HG02642 (cell line): ENCODE data around the gene SORBS1.

Experiments
- ATAC-seq: cut with Tn5 transposase; IDR thresholded peaks from one replicate; pipeline ENCODE4 v1.9.1; 2021; ENCODE audit warnings: mild to moderate bottlenecking; ENCODE audit not compliant: unreplicated experiment, poor library complexity

SORBS1 gene

GRCh38 chr10:95309958-95310357 is 251.2 kb downstream of the SORBS1 start:
- ATAC-seq = no peak

DNA sequence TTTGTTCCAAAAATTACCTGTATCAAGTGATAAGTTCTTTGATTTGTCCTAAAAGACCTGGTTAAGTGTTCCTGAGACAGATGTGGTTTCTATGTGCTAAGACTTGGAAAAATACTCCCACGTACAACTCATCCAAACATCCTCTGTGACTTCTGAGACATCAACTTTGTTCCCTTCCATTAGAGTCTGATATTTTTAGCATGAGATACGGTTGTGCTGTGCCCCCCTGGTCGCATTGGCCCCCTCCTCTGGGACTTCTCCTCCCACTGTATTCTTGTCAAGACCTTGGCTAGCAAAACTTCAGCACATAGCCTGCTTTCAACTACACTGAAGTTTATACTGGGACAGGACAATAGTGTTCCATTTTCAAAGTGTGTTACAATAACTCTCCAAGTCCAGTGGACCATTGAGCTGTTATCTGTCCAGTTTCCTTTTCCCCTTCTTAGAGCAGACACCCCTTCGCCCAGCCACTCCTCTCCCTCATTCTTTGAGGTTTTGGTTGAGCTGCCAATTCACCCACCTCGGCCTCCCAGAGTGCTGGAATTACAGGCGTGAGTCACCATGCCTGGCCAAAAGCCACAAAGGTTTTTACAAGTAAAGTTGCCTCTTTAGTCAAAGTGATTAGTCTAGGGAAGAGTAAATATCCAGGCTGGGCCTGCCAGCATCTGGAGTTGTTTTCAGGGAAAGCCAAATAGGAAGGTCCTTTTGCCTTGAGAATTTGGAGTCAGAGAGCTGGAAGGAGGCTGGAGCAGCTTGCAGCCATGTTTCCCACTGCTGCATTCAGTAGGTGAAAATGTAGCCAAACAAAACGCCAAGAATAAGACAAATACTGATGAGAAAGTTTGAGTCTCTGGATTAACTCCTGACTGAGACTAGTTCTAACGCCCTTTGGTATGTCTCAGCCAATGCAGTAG is 252.5 kb downstream of the SORBS1 start:
- ATAC-seq = no peak

DNA sequence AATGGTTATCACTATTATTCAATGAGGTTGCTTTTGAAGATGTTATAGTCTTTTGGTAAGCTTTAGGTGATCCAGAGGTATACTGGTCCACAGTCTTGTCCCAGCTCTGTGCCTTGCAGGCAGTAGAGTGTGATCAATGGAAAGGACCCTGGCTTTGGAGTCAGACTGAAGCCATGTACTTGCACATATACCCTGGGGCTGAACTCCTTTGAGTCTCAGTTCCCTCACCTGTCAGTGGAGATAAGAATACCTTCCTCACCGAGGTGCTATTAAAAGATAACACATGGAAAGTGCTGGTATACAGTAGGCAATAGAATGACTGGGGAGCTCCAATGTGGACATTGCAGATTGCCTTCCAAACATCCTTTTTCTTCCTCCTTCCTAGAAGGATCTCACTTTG is 254.3 kb downstream of the SORBS1 start:
- no peak for ATAC-seq

DNA sequence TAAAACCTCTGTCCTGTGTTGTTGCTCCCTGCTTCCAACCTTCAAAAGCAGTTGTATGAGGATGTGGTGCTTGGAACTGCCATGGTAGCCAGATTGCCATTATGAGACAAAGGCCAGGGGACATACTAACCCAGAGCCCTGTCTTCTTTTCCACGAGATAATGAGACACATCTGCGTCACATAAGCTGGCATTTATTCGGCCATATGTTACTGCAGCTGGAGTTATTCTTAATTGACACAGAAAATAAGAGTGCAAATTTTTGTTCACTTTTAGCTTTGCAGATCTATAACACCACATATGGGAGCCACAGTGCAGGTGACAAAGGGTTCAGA is 254.9 kb downstream of the SORBS1 start:
- ATAC-seq = no peak

- no peak for ATAC-seq
Measured at GRCh38 chr10:95305606-95306317, 255.4 kb downstream of the SORBS1 start.

- ATAC-seq = no peak
Measured at GRCh38 chr10:95304976-95305375, 256.2 kb downstream of the SORBS1 start.

DNA sequence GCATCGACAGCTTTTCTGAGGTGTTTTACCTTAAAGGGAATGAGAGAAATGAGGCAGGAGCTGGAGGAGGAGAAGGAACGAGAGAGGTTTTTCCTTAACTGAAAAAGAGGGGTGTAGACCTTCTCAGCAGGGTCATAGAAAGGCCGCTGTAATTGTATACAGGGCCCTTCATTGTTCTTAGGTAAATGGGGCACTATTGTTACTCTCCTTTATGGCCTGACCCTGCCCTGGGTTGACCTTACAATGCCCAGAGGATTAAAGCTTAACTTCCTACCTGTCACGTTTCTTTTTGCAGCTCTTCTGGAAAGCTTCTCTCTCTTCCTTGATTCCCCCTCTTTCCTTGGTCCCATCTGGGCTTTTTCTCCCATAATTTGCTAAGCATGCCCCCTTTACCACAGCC is 256.7 kb downstream of the SORBS1 start:
- no peak for ATAC-seq

- ATAC-seq = no peak
Measured at GRCh38 chr10:95303950-95304349, 257.2 kb downstream of the SORBS1 start.

GRCh38 chr10:95303535-95303934 is 257.6 kb downstream of the SORBS1 start:
- ATAC-seq = no peak

DNA sequence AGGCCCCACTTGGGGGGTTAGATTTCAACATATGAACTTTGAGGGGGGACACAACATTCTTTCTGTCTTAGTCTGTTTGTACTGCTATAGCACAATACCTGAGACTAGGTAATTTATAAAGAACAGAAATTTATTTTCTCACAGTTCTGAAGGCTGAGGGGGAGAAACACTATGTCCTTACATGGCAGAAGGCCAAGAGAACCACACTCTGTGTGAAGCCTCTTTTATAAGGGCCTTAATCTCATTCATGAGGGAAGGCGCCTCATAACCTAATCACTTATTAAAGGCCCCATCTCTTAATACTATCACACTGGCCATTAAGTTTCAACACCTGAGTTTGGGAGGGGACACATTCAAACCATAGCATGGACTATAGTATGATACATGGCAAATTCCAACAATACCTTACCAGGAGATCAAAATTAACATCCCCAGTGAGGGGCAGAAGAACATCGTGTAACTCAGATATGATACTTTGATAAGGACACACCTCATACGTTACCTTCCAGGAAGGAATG is 261.1 kb downstream of the SORBS1 start:
- ATAC-seq = no peak

- ATAC-seq = peak; percentile 37
Measured at GRCh38 chr10:95297402-95297801, 263.8 kb downstream of the SORBS1 start.

DNA sequence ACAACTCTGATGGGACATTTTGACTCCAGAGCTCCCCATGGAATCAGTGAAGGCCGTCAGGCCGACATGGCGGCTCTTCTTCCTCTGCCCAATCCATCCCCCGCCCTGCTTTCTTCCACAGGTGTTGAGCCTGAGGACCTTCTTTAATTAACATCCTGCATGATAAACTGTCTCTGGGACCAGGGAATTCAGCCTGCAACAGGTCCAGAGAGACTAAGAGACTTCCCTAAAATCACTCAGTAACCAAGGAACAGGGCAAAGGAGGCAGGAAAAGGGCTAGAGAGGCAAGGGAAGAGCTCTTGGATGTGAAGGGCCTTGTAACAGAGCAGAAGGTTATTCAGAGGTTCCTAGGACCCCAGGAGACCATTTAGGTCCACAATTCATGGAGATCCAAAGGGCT is 264.4 kb downstream of the SORBS1 start:
- no peak for ATAC-seq

DNA sequence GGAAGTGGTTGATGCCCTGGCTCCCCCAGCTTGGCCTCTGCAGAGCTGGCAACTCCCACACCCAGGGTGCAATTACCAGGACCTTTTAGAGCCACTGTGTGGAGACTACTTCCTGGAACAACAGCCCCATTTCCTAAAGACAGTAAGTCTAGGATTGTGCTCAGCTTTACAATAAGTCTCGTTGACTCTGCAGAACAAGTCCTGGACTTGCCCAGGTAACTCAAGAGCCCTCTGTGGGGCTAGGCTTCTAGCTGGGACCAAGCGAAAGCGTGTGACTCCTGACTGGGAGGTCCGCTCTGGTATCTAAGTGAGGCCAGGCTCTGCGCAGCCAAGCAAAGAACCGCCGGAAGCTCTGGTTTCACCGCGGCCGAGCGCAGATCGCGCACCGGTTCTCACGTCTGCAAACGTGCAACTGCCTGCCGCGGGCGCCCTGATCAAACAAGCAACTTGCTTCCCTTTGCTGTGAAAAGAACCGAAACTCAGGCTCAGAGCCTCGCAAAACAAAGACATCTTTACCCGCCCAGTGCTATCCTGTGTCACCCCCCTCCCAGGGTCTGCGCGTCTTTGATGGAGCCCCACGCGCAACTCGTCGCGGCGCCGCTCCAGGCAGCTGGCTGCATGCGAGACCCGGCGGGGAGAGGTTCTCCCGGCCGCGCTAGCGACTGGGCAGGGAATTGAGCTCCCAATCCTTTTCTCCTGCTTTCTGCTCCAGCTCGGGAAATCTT is 266.0 kb downstream of the SORBS1 start:
- ATAC-seq = peak; percentile 79

DNA sequence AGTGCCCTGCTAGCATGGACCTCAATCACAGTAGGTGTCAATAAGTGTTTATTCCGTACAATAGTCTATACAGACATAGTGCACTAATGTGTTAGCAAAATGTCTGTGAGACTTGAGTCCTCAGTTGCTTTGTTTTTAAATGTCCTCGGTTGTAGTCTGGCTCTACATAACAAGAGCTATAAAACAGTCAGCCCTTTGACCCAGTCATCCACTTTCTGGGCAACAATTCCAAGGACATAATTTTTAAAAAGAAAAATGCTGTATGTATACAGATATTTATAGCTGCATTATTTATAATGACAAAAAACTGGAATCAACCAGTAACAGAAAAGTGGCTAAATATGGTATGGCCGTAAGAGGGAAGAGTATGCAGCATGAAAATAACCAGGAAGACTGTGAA is 267.5 kb downstream of the SORBS1 start:
- ATAC-seq = no peak

GRCh38 chr10:95291365-95292039 is 269.7 kb downstream of the SORBS1 start:
- ATAC-seq = no peak

DNA sequence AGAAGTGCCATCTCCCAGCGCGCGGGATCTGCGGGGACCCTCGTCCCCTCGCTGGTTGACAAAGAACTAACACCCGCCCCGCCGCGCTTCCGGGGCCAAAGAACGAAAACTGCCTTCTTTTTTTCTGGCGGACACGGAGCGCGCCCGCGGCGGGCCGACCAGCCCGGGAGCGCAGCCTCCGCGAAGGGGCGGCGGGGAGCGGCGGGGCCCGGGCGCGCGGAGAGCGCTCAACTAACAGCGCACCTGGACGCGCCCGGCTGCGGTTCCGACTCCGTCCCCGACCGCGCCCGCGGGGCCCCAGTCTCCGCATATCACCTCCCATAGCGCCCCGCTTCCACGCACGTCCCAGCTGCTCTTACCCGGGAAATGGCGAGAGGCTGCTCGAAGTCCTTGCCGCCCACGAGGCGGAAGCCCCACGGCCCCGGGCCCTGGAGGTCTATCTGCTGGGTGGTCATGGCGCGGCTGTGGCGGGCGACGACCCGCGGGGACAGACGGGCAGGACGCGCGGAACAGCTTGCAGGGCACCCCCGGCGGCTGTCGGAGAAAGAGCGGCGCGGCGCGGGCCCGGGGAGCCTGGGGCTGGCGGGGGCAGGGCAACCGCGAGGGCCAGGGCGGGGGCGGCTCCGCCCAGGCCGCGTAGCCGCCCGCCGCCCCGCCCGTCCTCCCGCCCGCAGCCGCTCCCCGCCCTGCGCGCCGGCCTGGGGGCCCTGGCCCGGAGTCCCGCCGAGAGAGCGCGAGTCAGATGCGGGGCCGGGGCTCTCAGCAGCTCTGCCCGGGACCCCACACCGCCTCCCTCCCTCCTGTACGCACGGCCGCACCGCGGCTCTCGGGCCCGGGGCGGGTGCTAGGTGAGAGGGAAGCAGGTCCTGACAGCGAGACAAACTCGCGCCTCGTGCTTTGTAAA is 270.5 kb downstream of the SORBS1 start, which contains the start of gene PDLIM1:
PDLIM1 (minus strand) TSS at position 543 of the 904 bp plus-strand sequence; CDS start at position 455, 88 bp downstream.
- ATAC-seq = peak; percentile 54

DNA sequence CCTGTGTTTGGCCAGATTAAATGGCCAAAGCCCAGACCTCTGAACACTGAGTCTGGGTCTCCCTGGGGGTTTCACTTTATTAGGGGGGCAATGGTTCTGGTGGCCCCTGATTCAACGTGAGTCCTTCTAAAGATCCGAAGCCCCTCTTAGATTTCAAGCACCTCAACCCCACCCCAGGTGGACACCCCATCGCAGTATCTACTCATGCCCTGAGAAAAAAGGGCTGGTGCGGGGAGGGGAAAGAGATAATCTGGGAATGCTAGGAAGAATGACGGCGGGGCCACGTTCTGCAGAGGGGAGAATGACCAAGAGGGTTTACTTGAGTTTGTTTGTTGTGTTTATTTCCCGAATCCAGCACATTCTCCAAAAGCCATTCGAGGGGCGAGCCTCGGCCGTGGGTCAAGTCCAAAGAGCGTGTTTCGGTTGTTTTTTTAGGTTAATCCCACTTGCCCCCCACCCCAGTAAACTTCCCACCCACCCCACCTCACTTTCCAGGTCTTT is 271.2 kb downstream of the SORBS1 start:
- ATAC-seq = no peak

DNA sequence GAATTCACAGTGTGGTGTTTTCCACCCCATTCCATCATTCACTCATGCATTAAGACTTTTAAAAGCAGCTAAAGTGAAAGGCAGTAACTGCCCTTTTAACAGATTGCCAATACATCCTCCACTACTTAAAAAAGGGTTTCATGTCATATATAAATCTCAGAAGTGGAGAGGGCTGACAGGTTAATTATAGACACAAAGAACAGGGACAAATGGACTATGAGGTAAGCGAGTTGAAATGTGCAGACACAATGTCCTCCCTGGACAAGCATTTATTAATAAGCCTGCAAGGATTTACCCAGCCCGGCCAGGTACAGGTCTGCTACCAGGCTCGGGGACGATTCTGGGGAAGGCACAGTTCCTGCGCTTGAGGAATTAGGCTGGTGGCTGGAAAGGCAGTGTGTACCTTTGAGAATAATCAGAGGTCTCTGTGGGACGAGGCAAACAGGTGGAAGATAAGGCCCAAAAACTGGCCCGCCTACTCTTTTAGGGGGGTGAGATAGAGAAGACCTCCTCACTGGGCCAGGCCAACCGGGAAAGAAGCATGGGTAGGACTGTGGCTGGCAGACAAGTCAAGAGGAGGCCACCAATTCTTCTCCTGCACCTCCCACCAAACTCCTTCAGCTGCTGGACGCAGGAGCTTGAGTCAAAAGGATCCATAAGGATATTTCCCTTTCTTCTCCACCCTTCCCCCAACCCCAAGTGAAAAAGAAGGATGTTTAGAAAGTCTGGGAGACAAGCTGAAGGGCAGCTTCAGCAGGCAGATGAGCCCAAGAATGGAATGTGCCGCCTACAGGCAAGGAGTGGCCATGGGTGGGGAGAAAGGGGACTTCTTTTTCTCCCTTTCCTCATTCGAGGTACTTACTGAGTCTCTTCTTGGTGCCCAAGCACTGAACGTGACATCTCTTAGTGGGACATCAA is 271.9 kb downstream of the SORBS1 start:
- no peak for ATAC-seq
